LHCN-M2 (cell line): ENCODE results near the gene DIP2C. TPM values are rescaled to one million over a fixed set of nuclear protein-coding genes. Genes with fewer than 3 reads are reported as not detected.
"Not testable (repeated sequence)": the region's sequence is repeated elsewhere in the genome, so short reads cannot be mapped to it uniquely, and the experiment has no call there.

Experiments
- DNase-seq: peaks from one replicate; pipeline ENCODE4 v3.0.0-alpha.2; 2012; ENCODE audit warnings: low read depth
- total RNA-seq: library from RNA; depleted of rRNA; stranded (reverse); fragments of >200 nt; gene quantifications from 2 replicates; pipeline ENCODE4 v1.2.3, GENCODE V29; 2014

The DIP2C gene
- total RNA-seq, 1 experiment from 2014 or later: 4.9 TPM

DNA sequence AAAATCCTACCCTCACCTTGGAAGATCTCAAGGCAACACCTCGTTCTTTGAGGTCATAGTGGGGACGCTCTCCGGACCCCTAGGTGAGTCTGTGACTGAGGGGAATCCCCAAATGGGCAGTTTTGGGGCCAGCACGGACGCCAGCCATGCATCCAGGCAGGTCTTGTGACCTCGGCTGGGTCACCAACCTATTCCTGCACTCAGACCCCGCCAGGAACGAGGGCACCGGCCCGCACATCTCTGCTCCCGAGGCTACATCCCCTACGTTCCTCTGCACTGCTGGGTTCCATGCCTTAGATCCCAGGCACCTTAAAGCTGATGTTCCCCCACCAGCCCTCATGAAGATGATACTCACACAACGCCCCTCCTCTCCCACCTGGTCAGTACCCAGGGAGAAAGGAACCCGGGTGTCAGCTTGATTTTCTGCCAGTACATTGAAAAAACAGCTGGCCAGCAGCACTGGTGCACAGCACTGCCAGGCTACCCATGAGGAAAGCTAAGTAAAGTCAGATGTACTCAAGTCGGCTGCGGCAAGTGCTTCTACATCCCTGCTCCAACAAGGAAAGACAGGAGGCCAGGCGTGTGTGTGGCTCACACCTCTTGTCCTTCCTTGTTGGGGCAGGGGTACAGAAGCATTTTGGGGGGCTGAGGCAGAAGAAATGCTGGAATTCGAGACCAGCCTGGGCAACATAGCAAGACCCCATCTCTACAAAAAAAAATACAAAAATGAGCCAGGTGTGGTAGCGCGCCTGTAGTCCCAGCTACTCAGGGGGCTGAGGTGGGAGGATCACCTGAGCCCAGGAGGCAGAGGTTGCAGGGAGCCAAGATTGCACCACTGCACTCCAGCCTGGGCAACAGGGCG lies 48.1 kb downstream of the DIP2C start:
- DNase-seq: no peak

DNA sequence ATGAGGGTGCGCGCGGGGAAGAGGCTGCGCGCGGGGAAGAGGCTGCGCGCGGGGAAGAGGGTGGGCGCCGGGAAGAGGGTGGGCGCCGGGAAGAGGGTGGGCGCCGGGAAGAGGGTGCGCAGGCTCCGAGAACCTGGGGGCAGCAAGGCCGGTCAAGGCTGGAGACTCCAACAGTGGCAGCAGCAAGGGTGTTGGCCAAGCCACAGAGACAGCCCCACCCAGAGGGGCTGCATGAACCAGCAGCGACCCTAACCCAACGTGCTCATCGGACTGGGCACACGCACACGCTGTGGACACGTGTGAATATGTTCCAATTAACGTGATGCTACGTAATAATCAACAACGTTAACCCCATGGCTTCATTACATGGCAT lies 48.8 kb downstream of the DIP2C start:
- DNase-seq: no peak

DNA sequence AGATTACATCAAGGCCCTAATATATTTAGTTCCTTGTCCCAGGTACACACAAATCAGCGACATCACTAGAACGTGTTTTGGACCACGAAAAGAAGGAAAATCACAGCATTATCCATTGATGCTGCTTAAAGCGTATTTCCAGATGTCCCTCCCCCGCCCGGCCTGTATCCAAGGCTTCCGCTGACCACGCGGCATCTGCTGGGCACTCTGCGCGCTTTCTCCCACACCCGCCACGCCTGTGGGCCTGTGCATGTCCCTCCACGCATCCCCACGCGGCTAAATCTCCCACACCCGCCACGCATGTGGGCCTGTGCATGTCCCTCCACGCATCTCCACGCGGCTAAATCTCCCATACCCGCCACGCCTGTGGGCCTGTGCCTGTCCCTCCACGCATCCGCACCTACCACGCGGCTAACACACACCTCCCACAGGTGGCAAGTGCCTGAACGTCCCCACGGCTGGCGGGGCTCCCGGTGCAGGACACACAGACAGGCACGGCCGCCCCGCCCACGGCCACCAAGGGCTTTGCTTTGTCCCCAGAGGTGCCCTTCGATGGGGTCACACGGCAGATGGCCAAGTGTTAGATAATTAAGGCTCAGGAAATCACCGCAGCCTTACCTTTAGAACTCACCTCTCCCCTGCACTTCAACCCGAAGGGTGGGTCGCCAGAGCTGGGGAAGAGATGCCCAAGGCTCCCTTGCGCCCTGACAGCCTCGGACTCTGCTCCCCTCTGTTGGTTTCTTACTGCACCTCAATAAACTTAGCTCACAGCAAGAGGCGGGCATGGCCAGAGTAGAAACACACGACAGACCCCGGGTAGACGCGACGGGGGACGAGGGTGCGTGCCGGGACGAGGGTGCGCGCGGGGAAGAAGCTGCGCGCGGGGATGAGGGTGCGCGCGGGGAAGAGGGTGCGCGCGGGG lies 49.5 kb downstream of the DIP2C start:
- no peak for DNase-seq

DNA sequence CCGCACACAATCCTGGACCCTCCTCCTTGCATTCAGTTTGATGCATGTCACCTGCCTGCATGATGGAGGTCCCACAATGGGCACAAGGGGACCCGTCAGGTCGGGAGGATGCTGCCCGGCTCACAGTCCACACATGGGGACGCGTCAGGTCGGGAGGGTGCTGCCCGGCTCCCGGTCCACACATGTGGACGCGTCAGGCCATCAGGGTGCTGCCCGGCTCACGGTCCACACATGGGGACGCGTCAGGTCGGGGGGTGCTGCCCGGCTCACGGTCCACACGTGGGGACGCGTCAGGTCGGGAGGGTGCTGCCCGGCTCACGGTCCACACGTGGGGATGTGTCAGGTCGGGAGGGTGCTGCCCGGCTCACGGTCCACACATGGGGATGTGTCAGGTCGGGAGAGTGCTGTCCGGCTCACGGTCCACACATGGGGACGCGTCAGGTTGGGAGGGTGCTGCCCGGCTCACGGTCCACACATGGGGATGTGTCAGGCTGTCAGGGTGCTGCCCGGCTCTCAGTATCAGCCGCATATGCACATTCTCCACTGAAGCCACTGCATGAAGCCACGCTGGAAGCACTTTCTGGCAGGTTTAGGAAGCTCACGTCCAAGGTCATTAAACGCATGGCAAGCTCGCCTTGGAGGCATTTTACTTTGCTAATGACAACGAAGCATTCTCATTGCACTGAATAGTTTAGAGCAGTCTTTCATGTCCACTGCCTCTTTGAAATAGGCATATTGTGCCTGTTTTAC lies 50.3 kb downstream of the DIP2C start:
- DNase-seq: no peak

DNA sequence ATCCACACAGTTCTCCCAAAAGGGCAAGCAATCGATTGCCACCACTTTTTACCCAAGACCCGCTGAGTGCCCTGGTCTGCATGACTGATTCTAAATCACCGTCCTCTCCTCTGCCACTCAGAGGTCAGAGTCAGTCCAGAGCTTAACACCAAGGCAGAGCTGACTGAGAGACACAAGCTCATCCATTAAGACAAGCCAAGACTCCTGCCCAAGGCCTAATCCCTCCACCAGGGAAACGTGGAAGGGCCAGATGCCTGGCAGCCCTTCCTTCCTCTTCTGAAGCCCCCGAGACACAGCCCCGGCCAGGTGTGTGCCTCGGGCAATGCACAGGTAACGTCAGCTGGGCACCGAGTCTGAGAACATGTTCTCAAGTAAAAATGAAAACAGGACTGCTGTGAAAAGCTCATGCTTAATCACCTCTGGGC lies 51.7 kb downstream of the DIP2C start:
- no peak for DNase-seq

DNA sequence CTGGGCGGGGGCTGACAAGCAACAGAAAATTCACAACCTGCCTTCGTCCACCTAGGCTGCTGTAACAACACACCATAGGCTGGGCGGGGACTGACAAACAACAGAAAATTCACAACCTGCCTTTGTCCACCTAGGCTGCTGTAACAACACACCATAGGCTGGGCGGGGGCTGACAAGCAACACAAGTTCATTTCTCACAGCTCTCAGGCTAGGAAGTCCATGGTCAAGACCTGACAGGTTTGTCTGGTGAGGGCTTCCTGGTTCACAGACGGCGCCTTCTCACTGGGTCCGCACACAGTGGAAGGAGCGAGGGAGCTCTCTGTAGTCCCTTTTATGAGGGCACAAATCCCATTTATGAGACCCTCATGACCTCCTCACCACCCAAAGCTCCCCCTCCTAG lies 52.2 kb downstream of the DIP2C start:
- DNase-seq: no peak

DNA sequence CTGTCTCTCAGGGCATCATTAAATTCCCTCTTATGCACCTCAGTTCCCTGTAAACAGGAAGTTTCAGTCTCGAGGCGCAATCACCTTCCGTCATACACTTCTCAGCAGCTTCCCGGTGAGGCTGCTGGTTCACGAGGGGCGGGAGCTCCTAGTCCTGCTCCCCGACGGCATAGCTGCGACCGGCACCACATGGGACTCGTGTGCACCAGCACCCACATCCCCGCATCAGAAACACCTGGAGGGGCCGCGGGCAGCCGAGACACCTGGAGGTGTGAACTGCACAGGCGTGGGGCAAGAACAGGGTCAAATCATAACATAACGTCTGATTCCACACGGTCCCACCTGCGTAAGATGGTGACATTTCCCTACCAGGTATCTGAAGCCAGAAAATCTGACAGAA lies 52.7 kb downstream of the DIP2C start:
- no peak for DNase-seq

DNA sequence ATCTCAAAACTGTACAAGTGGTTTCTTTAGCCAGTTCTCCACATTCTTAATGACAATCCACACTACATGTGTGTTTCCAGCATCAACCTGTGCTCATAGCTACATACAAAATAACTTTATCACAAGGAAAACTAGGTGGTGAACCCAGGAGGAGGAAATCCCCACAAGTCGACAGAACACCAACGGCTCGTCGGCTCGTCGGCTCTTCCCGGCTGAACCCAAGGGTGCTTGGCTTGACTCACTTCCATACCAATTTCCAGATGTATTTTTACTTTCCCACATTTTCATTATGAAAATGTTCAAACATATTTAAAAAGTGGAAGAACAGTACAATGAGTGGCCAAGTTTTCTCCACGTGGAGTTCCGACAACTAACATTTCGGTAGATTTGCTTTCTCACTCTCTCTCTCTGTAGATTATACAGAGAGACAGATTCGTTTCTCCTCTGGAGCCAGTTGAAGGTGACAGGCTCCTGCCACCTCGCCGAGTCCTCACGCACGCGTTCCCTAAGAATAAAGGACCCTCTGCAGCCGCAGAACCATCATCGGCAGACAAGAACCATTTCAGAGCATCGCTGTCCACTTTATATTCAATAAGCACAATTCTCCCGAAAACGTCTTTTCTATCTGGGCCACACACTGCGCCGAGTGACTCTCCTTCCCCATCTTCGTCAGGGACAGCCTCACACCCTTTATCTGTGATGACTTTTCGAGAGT lies 53.3 kb downstream of the DIP2C start:
- DNase-seq: no peak

DNA sequence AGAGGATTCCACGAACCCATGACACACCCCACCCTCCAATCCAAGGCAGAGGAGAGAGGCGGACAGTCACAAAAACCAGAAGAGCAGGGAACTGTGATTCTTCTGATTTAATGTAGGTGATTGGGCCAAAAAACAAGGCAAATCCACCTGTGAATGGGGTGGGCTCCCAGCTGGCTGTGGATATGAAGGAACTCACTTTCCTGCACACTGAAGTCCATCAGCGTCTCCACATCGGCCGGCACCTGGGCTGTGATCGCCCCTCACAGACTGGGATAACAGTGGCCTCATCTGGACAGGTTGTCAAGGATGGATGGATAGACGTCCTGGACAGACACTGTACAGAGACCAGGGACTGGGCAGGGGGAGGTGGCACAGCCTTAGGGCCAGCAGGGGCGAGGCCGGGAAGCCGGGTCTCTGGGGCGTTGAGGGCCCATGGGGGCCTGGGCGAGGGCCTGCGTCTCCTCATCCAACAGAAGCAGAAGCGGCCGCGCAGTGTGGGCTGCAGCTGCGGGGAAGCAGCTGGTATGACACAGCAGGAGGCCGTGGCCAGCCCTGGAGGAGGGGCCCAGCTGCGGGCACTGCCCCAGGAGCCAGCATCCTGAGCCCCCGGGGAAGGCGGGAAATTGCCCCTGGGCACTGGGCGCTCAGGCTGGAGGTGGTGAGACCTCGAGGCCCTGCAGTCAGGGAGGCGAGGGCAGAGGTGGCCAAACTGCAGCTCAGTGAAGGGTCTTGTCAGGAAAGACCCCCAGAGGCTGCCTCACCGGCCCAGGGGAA lies 54.2 kb downstream of the DIP2C start:
- no peak for DNase-seq

DNA sequence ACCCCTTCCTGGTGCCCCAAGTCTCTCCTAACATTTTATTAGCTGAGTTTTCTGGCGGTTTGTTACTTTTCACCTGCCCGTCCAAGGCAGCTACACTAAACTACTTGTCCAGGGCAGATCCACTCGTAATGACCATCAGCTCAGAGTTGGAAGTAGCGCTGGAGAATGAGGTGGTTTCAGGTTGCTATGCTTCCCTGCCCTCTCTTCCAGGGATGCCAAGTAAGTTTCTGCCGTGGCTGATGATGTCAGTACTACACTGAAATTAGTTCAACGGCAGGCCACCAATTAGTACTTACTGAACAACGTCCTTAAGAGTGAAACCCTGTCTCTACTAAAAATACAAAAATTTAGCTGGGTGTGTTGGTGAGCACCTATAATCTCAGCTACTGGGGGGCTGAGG lies 55.2 kb downstream of the DIP2C start:
- DNase-seq: no peak

DNA sequence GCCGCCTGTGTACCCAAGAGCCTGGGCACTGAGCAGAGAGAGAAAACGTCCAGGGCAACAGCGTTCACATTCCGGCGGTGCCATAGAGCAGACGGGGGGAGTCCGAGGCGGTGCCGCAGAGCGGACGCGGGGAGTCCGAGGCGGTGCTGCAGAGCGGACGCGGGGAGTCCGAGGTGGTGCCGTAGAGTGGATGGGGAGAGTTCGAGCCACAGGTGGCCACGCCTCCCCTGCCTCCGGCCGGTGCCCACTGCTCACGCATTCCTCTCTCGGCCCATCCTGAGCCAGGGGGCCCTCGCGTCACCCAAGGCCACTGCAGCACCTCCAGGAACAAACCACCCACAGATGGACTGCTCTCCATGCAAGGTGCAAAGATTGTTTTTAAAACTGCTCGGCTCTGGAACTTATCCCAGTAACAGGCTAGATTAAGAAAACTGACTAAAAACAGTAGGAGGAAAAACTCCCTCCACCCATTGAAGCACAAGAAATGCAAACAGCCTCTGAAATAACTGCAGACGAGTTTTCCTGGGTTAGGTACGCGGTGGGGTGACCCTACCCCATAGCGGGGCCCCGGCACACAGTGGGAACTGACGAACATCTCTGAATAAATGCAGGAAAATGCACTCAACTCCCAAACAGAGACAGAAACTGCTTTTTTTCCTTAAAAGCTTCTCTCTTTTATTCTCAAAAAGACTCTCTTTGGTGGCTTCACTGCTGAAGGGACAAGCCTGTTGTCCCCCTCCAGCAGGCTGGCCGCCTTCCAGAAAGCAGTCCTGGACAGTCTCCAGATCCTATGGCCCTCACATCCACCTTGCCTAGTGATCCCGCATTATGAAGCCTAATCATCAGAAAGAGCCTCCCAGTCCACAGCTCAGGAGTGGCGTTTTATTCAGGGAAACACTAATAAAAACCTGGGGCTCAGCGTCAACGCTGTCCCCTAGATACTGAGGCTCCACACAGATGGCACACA lies 55.9 kb downstream of the DIP2C start:
- no peak for DNase-seq

DNA sequence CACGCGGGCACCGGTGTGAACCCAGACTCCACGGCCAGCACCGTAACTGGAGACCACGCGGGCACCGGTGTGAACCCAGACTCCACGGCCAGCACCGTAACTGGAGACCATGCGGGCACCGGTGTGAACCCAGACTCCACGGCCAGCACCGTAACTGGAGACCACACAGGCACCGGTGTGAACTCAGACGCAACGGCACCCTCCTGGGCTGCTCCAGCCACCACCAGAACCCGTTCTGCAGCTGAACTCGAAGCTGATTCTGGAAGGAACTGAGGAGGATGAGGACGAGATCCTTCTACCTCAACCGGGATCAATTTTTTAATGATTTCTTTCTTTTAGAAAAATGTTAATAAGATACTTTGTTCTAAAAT lies 56.7 kb downstream of the DIP2C start:
- DNase-seq: not testable (repeated sequence)

DNA sequence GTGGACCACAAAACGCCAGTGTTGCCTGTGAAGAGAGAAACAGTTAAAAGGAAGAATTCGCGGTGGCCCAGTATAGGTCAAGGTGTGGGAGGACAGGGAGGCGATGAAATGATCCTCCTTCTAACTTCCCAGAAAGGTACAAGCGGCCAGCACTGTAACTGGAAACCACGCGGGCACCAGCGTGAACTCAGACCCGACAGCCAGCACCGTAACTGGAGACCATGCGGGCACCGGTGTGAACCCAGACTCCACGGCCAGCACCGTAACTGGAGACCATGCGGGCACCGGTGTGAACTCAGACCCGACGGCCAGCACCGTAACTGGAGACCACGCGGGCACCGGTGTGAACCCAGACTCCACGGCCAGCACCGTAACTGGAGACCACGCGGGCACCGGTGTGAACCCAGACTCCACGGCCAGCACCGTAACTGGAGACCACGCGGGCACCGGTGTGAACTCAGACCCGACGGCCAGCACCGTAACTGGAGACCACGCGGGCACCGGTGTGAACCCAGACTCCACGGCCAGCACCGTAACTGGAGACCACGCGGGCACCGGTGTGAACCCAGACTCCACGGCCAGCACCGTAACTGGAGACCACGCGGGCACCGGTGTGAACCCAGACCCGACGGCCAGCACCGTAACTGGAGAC lies 57.2 kb downstream of the DIP2C start:
- DNase-seq: not testable (repeated sequence)

DNA sequence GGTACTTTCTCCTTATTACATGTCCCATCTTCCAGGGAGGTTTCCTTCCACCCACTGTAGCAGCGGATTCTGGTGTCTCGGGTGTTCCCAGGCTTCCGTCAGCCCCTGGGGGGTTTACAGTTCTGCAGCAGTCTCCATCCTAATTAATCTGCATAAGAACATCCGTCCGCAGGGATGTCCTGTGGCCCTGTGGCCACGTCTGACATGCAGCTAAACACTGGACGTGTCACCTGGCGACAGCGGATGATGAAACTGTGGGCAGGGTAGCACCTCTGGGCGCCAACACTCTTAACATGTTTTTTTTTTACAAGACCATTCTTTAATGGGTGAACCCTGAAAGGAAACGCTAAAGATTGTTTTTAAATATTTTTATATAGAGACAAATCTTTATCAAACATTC lies 58.2 kb downstream of the DIP2C start:
- no peak for DNase-seq

DNA sequence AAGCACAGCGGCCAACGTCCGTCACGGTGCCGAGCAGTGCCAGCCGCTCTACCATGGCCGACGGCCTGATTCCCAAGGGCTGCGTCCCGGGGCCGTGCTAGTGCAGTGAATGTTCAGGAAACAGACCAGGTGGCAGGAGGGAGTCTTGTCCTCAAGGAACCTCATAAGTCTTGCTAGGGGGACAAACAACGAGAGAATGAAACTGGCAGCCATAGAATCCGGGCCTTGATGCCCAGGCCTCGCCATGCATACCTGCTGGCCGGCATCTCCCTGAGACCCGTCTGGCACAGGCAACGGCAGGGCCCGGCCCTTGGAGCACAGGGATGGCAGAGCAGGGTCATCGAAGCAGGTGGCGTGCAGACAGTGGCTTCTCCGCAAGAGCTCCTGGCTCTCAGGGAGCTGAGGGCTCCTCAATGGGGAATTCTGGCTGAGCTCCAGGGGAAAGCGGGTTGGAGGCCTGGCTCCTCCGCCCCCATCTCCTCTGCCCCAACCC lies 58.8 kb downstream of the DIP2C start:
- no peak for DNase-seq

DNA sequence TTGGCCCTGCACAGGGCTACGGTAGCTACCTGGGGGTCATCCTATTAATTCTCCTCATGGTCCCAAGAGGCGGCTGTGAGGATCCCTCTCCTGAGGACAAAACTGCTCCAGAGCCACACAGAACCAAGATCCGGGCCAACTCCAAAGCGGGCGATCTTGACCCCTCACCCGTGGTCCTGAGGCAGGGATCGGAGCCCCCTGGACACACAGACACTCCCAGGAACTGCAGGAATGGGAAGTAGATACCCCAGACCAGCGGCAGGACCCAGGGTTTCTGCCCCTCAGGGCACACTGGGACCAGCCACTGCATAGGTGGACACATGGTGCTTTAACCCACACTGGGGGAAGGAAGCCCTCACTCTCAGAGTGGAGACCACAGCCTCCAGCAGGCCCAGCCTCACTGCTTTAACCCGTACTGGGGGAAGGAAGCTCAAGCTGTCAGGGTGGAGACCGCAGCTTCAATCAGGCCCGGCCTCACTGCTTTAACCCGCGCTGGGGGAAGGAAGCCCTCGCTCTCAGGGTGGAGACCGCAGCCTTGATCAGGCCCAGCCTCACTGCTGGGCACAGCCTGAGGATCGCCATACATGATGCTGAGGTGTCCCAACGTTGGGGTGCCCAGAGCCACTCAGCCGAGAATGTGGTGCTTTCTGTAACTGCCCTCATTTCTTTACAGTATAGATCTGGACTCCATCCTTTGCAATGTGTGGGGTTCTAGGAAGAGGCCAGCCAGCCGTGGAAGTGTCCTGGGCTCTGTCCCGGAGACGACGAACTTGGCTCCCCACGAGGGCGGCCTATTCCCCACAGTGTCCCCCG lies 60.1 kb downstream of the DIP2C start:
- DNase-seq: no peak

DNA sequence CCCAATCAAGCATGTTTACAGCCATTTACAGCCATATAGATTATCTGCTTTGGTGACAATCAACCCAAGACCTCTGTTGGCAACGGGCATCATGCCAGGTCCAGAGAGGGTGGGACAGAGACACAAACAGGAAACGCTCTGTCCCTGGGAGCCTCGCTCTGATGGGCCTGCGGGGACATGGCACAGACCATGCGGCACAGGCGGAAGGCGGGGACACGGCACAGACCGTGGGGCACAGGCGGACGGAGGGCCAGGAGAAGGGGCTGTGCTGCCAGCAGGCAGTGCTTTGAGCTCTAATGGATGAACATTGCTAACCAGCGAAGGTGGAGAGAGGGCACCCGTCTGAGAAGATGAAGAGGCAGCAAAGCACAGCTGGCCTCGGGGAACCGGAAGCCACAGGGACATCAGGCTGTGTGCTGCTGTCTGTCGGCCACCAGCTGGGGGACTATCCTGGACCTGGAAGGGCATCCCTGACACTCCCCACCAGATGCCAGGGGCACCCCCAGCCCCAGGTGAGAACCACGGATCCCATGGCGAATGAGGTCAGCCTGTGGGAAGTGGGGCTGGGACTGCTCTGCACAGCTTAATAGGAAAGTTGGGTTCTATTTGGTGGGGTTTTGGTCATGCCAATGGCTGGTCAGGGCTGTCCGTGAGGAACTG lies 61.0 kb downstream of the DIP2C start:
- DNase-seq: no peak
